HEK293 (cell line): Measurements from ENCODE around the gene NUDT8.

Experiments
- CTCF ChIA-PET: fragments of 350-600 bp; formaldehyde crosslinking; extraction: SDS; loops from one replicate; lab custom pipeline; 2021; ENCODE audit warnings: antibody characterized with exemption; lab: Yijun Ruan, JAX
- POLR2A ChIA-PET: fragments of 300-600 bp; formaldehyde crosslinking; extraction: SDS; loops from one replicate; lab custom pipeline; 2020; ENCODE audit warnings: antibody characterized with exemption, inconsistent platforms; lab: Yijun Ruan, JAX
- H3K27ac ChIP-seq: fragments of 200-500 bp; sonication (Bioruptor generic); 2 replicates; pipeline ENCODE4 v1.5.1; 2014; ENCODE audit warnings: low read depth, low read length, control low read depth, inconsistent platforms; ENCODE audit errors: extremely low read depth
- H3K36me3 ChIP-seq, 2 experiments: fragments of 200-500 bp in 1 of 2; sonication (Bioruptor generic) in 1 of 2; 1 replicate in 1 of 2; 2 replicates in 1 of 2; pipeline ENCODE4 v1.5.1; 2014 to 2017; ENCODE audit warnings: inconsistent platforms in 2 of 2, low read length in 2 of 2; ENCODE audit not compliant: control insufficient read depth in 2 of 2, insufficient read depth in 1 of 2
- H3K4me1 ChIP-seq: fragments of 200-500 bp; sonication (Bioruptor generic); 2 replicates; pipeline ENCODE4 v1.5.1; 2014; ENCODE audit warnings: mild to moderate bottlenecking, low read length, inconsistent platforms; ENCODE audit not compliant: control insufficient read depth, insufficient read depth
- H3K4me3 ChIP-seq: 2 replicates; pipeline ENCODE4 v1.5.1; 2011; ENCODE audit warnings: low read depth, mild to moderate bottlenecking, control low read depth, low read length, moderate library complexity
- H3K9me3 ChIP-seq: fragments of 200-500 bp; sonication (Bioruptor generic); 2 replicates; pipeline ENCODE4 v1.5.1; 2014; ENCODE audit warnings: low read depth, low read length, inconsistent platforms; ENCODE audit not compliant: control insufficient read depth, insufficient read depth
- BCL11B ChIP-seq: fragments of 450-650 bp; formaldehyde crosslinking; IDR thresholded peaks from 2 replicates; pipeline ENCODE4 v1.5.1; 2016; ENCODE audit warnings: low read depth, missing biosample characterization, missing genetic modification characterization
- BCL6B ChIP-seq: fragments of 450-650 bp; formaldehyde crosslinking; IDR thresholded peaks from 2 replicates; pipeline ENCODE4 v1.5.1; 2017; ENCODE audit warnings: missing biosample characterization, missing genetic modification characterization
- GLI2 ChIP-seq: fragments of 450-650 bp; formaldehyde crosslinking; IDR thresholded peaks from 2 replicates; pipeline ENCODE4; 2017; ENCODE audit warnings: missing biosample characterization, missing genetic modification characterization, low read depth, borderline replicate concordance
- GLIS2 ChIP-seq: fragments of 450-650 bp; formaldehyde crosslinking; IDR thresholded peaks from 2 replicates; pipeline ENCODE4 v1.5.1; 2016; ENCODE audit warnings: missing biosample characterization, missing genetic modification characterization
- HOXD13 ChIP-seq: sonication (generic); formaldehyde crosslinking; IDR thresholded peaks from 2 replicates; pipeline ENCODE4 v1.8.0; 2022; ENCODE audit warnings: missing genetic modification reagents, borderline replicate concordance
- KLF1 ChIP-seq: fragments of 450-650 bp; formaldehyde crosslinking; IDR thresholded peaks from 2 replicates; pipeline ENCODE4 v1.5.1; 2016; ENCODE audit warnings: missing biosample characterization, missing genetic modification characterization
- KLF9 ChIP-seq: fragments of 450-650 bp; formaldehyde crosslinking; IDR thresholded peaks from 2 replicates; pipeline ENCODE4 v1.5.1; 2016; ENCODE audit warnings: missing biosample characterization, missing genetic modification characterization, low read depth
- RBAK ChIP-seq: fragments of 450-650 bp; formaldehyde crosslinking; IDR thresholded peaks from 2 replicates; pipeline ENCODE4 v1.5.1; 2016; ENCODE audit warnings: missing biosample characterization, missing genetic modification characterization
- SETDB1 ChIP-seq: IDR thresholded peaks from one replicate; pipeline ENCODE4 v1.6.1; 2017; ENCODE audit warnings: mild to moderate bottlenecking, low read length, moderate library complexity, mixed read lengths; ENCODE audit not compliant: insufficient read length
- SP3 ChIP-seq: fragments of 450-650 bp; formaldehyde crosslinking; IDR thresholded peaks from 2 replicates; pipeline ENCODE4 v1.5.1; 2016; ENCODE audit warnings: missing biosample characterization, missing genetic modification characterization
- YY2 ChIP-seq: fragments of 450-650 bp; formaldehyde crosslinking; IDR thresholded peaks from 2 replicates; pipeline ENCODE4 v1.5.1; 2016; ENCODE audit warnings: missing biosample characterization, missing genetic modification characterization
- ZBTB17 ChIP-seq: fragments of 450-650 bp; formaldehyde crosslinking; IDR thresholded peaks from 2 replicates; pipeline ENCODE4 v1.5.1; 2016; ENCODE audit warnings: missing biosample characterization, missing genetic modification characterization
- ZBTB8A ChIP-seq: fragments of 450-650 bp; formaldehyde crosslinking; IDR thresholded peaks from 2 replicates; pipeline ENCODE4 v1.5.1; 2016; ENCODE audit warnings: missing biosample characterization, missing genetic modification characterization
- ZNF133 ChIP-seq: fragments of 450-650 bp; formaldehyde crosslinking; IDR thresholded peaks from 2 replicates; pipeline ENCODE4 v1.5.1; 2016; ENCODE audit warnings: missing biosample characterization, missing genetic modification characterization
- ZNF157 ChIP-seq: fragments of 450-650 bp; formaldehyde crosslinking; IDR thresholded peaks from 2 replicates; pipeline ENCODE4 v1.5.1; 2016; ENCODE audit warnings: missing biosample characterization, missing genetic modification characterization
- ZNF416 ChIP-seq: fragments of 450-650 bp; formaldehyde crosslinking; IDR thresholded peaks from 2 replicates; pipeline ENCODE4 v1.5.1; 2016; ENCODE audit warnings: missing biosample characterization, missing genetic modification characterization
- ZNF48 ChIP-seq: fragments of 450-650 bp; formaldehyde crosslinking; IDR thresholded peaks from 2 replicates; pipeline ENCODE4 v1.5.1; 2016; ENCODE audit warnings: missing biosample characterization, missing genetic modification characterization
- ZNF488 ChIP-seq: fragments of 450-650 bp; formaldehyde crosslinking; IDR thresholded peaks from 2 replicates; pipeline ENCODE4 v1.5.1; 2016; ENCODE audit warnings: missing biosample characterization, missing genetic modification characterization
- ZNF677 ChIP-seq: fragments of 450-650 bp; IDR thresholded peaks from 2 replicates; pipeline ENCODE4 v1.5.0; 2018; ENCODE audit warnings: missing biosample characterization, mild to moderate bottlenecking, missing genetic modification characterization, moderate library complexity
- ZNF707 ChIP-seq: fragments of 450-650 bp; formaldehyde crosslinking; IDR thresholded peaks from 2 replicates; pipeline ENCODE4 v1.5.1; 2016; ENCODE audit warnings: missing biosample characterization, missing genetic modification characterization
- ZNF791 ChIP-seq: fragments of 450-650 bp; formaldehyde crosslinking; IDR thresholded peaks from 2 replicates; pipeline ENCODE4 v1.5.1; 2016; ENCODE audit warnings: missing biosample characterization, missing genetic modification characterization
- ZNF792 ChIP-seq: fragments of 450-650 bp; formaldehyde crosslinking; IDR thresholded peaks from 2 replicates; pipeline ENCODE4 v1.5.1; 2016; ENCODE audit warnings: missing biosample characterization, missing genetic modification characterization
- TF ChIP-seq, protein P1 (sequence below): fragments of 450-650 bp; formaldehyde crosslinking; conservative IDR thresholded peaks from 2 replicates; pipeline ENCODE4 v1.5.1; 2016; ENCODE audit warnings: low read depth, missing biosample characterization, missing genetic modification characterization
- TF ChIP-seq, protein P2 (sequence below): fragments of 450-650 bp; formaldehyde crosslinking; IDR thresholded peaks from 2 replicates; pipeline ENCODE4 v1.5.1; 2016; ENCODE audit warnings: missing biosample characterization, missing genetic modification characterization
- TF ChIP-seq, protein P3 (sequence below): fragments of 450-650 bp; formaldehyde crosslinking; IDR thresholded peaks from 2 replicates; pipeline ENCODE4 v1.5.1; 2016; ENCODE audit warnings: missing biosample characterization, missing genetic modification characterization
- TF ChIP-seq, protein P4 (sequence below): fragments of 450-650 bp; IDR thresholded peaks from 2 replicates; pipeline ENCODE4 v1.5.1; 2018; ENCODE audit warnings: missing biosample characterization, missing genetic modification characterization

The NUDT8 gene

GRCh38 chr11:67596753-67597300, 32.9 kb downstream of the NUDT8 start (continued):
- TF ChIP-seq GLIS2 (tag by site-specific recombination) (no peak), SP3 (tag by site-specific recombination) (no peak), KLF9 (no peak), ZNF791 (no peak), KLF1 (tag by site-specific recombination) (no peak), ZNF48 (tag by site-specific recombination) (no peak), SETDB1 (no peak), GLI2 (tag by site-specific recombination) (no peak), HOXD13 (CRISPR knock-in tag) (no peak), ZNF677 (no peak), ZNF488 (tag by site-specific recombination) (no peak), ZNF416 (tag by site-specific recombination) (no peak)
- TF ChIP-seq, protein P1, sequence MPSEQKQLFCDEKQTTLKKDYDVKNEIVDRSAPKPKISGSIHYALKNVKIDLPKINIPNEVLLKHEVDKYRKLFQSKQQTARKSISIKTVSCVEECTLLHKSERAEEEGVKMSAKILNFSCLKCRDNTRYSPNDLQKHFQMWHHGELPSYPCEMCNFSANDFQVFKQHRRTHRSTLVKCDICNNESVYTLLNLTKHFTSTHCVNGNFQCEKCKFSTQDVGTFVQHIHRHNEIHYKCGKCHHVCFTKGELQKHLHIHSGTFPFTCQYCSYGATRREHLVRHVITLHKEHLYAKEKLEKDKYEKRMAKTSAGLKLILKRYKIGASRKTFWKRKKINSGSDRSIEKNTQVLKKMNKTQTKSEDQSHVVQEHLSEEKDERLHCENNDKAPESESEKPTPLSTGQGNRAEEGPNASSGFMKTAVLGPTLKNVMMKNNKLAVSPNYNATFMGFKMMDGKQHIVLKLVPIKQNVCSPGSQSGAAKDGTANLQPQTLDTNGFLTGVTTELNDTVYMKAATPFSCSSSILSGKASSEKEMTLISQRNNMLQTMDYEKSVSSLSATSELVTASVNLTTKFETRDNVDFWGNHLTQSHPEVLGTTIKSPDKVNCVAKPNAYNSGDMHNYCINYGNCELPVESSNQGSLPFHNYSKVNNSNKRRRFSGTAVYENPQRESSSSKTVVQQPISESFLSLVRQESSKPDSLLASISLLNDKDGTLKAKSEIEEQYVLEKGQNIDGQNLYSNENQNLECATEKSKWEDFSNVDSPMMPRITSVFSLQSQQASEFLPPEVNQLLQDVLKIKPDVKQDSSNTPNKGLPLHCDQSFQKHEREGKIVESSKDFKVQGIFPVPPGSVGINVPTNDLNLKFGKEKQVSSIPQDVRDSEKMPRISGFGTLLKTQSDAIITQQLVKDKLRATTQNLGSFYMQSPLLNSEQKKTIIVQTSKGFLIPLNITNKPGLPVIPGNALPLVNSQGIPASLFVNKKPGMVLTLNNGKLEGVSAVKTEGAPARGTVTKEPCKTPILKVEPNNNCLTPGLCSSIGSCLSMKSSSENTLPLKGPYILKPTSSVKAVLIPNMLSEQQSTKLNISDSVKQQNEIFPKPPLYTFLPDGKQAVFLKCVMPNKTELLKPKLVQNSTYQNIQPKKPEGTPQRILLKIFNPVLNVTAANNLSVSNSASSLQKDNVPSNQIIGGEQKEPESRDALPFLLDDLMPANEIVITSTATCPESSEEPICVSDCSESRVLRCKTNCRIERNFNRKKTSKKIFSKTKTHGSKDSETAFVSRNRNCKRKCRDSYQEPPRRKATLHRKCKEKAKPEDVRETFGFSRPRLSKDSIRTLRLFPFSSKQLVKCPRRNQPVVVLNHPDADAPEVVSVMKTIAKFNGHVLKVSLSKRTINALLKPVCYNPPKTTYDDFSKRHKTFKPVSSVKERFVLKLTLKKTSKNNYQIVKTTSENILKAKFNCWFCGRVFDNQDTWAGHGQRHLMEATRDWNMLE (tag by site-specific recombination) = no peak

DNA sequence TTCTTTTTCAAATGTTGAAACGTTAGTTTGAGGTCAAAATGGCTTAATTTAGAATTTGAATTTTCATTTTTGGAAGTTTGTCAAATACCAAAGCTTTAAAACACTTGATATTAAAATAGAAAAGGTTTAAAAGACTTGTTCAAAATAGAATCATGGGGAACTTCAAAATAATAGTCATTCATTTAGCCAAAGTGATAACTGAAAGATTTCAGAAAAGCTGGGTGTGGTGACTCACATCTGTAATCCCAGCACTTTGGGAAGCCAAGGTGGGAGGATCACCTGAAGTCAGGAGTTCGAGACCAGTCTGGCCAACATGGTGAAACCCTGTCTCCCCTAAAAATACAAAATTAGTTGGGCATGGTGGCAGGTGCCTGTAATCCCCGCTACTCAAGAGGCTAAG, 35.3 kb downstream of the NUDT8 start:
- POLR2A ChIA-PET = no interaction called here
- TF ChIP-seq YY2 (tag by site-specific recombination) (no peak), ZNF792 (tag by site-specific recombination) (no peak), ZNF133 (tag by site-specific recombination) (no peak), ZBTB17 (tag by site-specific recombination) (no peak), BCL6B (tag by site-specific recombination) (no peak), ZNF707 (no peak), BCL11B (tag by site-specific recombination) (no peak), RBAK (tag by site-specific recombination) (no peak), ZNF157 (tag by site-specific recombination) (no peak), ZBTB8A (tag by site-specific recombination) (no peak)
- TF ChIP-seq, protein P2, sequence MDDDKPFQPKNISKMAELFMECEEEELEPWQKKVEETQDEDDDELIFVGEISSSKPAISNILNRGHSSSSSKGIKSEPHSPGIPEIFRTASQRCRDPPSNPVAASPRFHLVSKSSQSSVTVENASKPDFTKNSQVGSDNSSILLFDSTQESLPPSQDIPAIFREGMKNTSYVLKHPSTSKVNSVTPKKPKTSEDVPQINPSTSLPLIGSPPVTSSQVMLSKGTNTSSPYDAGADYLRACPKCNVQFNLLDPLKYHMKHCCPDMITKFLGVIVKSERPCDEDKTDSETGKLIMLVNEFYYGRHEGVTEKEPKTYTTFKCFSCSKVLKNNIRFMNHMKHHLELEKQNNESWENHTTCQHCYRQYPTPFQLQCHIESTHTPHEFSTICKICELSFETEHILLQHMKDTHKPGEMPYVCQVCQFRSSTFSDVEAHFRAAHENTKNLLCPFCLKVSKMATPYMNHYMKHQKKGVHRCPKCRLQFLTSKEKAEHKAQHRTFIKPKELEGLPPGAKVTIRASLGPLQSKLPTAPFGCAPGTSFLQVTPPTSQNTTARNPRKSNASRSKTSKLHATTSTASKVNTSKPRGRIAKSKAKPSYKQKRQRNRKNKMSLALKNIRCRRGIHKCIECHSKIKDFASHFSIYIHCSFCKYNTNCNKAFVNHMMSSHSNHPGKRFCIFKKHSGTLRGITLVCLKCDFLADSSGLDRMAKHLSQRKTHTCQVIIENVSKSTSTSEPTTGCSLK (tag by site-specific recombination) = no peak
- TF ChIP-seq, protein P3, sequence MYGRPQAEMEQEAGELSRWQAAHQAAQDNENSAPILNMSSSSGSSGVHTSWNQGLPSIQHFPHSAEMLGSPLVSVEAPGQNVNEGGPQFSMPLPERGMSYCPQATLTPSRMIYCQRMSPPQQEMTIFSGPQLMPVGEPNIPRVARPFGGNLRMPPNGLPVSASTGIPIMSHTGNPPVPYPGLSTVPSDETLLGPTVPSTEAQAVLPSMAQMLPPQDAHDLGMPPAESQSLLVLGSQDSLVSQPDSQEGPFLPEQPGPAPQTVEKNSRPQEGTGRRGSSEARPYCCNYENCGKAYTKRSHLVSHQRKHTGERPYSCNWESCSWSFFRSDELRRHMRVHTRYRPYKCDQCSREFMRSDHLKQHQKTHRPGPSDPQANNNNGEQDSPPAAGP (tag by site-specific recombination) = no peak
- TF ChIP-seq, protein P4, sequence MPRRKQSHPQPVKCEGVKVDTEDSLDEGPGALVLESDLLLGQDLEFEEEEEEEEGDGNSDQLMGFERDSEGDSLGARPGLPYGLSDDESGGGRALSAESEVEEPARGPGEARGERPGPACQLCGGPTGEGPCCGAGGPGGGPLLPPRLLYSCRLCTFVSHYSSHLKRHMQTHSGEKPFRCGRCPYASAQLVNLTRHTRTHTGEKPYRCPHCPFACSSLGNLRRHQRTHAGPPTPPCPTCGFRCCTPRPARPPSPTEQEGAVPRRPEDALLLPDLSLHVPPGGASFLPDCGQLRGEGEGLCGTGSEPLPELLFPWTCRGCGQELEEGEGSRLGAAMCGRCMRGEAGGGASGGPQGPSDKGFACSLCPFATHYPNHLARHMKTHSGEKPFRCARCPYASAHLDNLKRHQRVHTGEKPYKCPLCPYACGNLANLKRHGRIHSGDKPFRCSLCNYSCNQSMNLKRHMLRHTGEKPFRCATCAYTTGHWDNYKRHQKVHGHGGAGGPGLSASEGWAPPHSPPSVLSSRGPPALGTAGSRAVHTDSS (tag by site-specific recombination) = no peak

More for the DNA sequence above, 35.3 kb downstream of the NUDT8 start:
- no peak overlapping the region for H3K4me3 ChIP-seq
- no peaks in the 10 kb centered on the region for H3K36me3 ChIP-seq
- H3K4me1 ChIP-seq = no peaks in the 10 kb centered on the region
- CTCF ChIA-PET = interaction anchor here (1.0 to 2.3 kb wide), 2 partner anchors 10 to 540 kb away, joined by 3 to 11 read pairs; partner anchors contain the start of gene GSTP1
- no peak overlapping the region for H3K27ac ChIP-seq
- H3K9me3 ChIP-seq = no peaks in the 10 kb centered on the region
